Esophagus (tissue), 2 donors: ENCODE measurements around the gene VASP. TPM values are rescaled to one million over a fixed set of nuclear protein-coding genes. Genes with fewer than 3 reads are reported as not detected.

Experiments used
- H3K27ac ChIP-seq, 2 donors: one replicate each; pipeline ENCODE4 v1.5.1; 2013; ENCODE audit warnings: low read depth in 2 of 2, mild to moderate bottlenecking in 2 of 2, inconsistent platforms in 1 of 2, low read length in 1 of 2, moderate library complexity in 1 of 2
- H3K27me3 ChIP-seq, 2 donors: one replicate each; pipeline ENCODE4 v1.6.1; 2013; ENCODE audit warnings: low read length in 2 of 2, control low read depth in 1 of 2, mild to moderate bottlenecking in 1 of 2; ENCODE audit not compliant: insufficient read depth in 2 of 2, control insufficient read depth in 1 of 2
- H3K36me3 ChIP-seq, 2 donors: one replicate each; pipeline ENCODE4 v1.6.1; 2013; ENCODE audit warnings: low read length in 1 of 2; ENCODE audit not compliant: control insufficient read depth in 2 of 2, insufficient read depth in 2 of 2
- H3K4me1 ChIP-seq, 2 donors: one replicate each; pipeline ENCODE4 v1.6.1; 2013; ENCODE audit warnings: low read length in 1 of 2; ENCODE audit not compliant: control insufficient read depth in 2 of 2, insufficient read depth in 2 of 2
- H3K4me3 ChIP-seq, 2 donors: one replicate each; pipeline ENCODE4 v1.5.1; 2013; ENCODE audit warnings: low read length in 2 of 2, mild to moderate bottlenecking in 2 of 2, low read depth in 1 of 2, moderate library complexity in 1 of 2
- H3K9me3 ChIP-seq, 2 donors: one replicate each; pipeline ENCODE4 v1.6.1; 2013; ENCODE audit warnings: mild to moderate bottlenecking in 2 of 2, low read depth in 1 of 2, low read length in 1 of 2, moderate library complexity in 1 of 2; ENCODE audit not compliant: control insufficient read depth in 2 of 2, insufficient read depth in 1 of 2
- WGBS, 2 donors: extraction: QIAGEN DNeasy Blood & Tissue Kit; methylation state at CpG; one replicate each; pipeline ENCODE4 v1.1.7; 2013; 5-methylcytosine and 5-hydroxymethylcytosine counted together
- polyA plus RNA-seq, 2 donors: library from polyadenylated mRNA; stranded (reverse); fragments of 200-250 nt; gene quantifications; one replicate each; pipeline ENCODE4 v1.2.3, GENCODE V29; 2013
- donor health status: healthy with polysubstance abuse.
- donor health status: Bipolar disorder and iron deficiency.

Gene VASP
- polyA plus RNA-seq, 2 donors = 35.5 to 36.5 TPM

DNA sequence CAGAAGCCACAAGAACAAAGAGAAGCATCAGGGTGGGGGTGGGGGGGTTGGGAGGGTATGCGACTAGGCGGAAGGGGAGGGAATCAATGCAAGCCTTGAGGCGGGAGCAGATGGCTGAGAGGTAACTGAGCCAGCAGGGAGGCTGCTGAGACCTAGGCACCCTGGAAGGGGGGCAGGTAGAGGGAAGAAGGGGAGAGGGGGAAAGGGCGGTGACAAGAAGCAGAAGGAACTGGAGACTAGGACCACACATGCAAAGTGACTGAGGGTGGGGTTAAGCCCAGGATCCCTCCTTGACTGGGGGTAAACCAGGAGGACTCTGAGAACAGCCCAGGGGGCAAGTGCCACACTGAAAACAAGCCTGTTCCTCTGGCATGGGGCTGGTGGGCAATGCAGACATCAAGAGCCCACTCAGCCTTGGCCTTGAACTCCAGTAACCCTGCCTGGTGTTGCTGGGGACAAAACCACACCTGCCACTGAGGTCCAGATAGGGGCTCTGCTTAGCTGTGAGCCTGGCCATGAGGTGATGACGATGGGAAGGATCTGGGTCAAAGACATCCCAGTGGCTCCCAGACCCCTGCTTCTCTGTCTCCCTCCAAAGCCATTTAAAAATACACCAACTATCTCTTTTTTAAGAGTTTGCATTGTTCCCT, 57.0 kb downstream of the VASP start:
- H3K27ac ChIP-seq = no peak overlapping the region
- no peaks in the 10 kb centered on the region for H3K4me1 ChIP-seq
- no peaks in the 10 kb centered on the region for H3K9me3 ChIP-seq
- no peaks in the 10 kb centered on the region for H3K27me3 ChIP-seq
- H3K36me3 ChIP-seq = no peaks in the 10 kb centered on the region
- no peak overlapping the region for H3K4me3 ChIP-seq
- WGBS, 2 donors = 75 to 76% methylated on average over 5 of the region's 5 CpGs

DNA sequence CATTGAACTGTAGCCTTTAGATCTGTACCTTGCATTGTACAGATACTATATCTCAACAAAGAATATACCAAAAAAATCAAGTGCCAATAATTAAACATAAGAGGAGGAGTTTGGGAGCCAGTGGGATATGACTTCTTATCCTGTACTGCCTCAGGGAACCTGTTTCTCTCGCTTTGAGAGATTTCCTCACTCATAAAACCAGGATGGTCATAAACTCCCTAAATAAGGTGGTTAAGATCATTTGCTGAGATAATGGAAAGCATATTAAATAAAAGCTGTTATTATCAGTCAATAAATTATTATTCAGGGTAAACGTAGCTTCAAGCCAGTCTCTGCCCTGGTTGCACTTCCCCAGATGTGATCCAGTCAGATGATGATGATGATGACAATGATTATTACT, 60.3 kb downstream of the VASP start:
- H3K4me1 ChIP-seq = no peaks in the 10 kb centered on the region
- no peaks in the 10 kb centered on the region for H3K36me3 ChIP-seq
- no peak overlapping the region for H3K4me3 ChIP-seq
- no peaks in the 10 kb centered on the region for H3K27me3 ChIP-seq
- H3K9me3 ChIP-seq = no peaks in the 10 kb centered on the region
- 79 to 84% methylated on average over 2 of the region's 2 CpGs for WGBS, 2 donors
- H3K27ac ChIP-seq = no peak overlapping the region

DNA sequence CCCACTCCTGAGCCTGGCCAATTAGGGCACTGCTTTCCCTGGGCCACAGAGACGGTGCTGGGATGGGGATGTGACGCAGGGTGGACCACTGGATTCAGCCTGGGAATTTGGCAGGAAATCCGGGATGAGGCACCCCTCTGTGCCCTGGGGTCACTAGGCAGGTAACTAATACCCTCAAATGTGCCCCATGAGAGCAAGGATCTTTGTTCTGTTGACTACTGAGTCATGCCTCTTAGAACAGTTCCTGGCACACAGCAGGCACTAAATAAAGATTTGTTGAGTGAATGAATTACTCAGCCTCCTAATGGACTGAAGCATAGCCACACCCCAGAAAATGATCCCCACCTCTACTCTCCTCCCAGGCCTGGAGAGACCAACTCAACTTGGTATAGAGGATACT, 61.5 kb downstream of the VASP start:
- H3K9me3 ChIP-seq = no peaks in the 10 kb centered on the region
- H3K27me3 ChIP-seq = no peaks in the 10 kb centered on the region
- H3K4me3 ChIP-seq = no peak overlapping the region
- peak overlapping the region; percentile 69 to 85 for H3K27ac ChIP-seq
- 53 to 74% methylated on average over 3 of the region's 3 CpGs for WGBS, 2 donors
- no peaks in the 10 kb centered on the region for H3K4me1 ChIP-seq
- H3K36me3 ChIP-seq = no peaks in the 10 kb centered on the region

DNA sequence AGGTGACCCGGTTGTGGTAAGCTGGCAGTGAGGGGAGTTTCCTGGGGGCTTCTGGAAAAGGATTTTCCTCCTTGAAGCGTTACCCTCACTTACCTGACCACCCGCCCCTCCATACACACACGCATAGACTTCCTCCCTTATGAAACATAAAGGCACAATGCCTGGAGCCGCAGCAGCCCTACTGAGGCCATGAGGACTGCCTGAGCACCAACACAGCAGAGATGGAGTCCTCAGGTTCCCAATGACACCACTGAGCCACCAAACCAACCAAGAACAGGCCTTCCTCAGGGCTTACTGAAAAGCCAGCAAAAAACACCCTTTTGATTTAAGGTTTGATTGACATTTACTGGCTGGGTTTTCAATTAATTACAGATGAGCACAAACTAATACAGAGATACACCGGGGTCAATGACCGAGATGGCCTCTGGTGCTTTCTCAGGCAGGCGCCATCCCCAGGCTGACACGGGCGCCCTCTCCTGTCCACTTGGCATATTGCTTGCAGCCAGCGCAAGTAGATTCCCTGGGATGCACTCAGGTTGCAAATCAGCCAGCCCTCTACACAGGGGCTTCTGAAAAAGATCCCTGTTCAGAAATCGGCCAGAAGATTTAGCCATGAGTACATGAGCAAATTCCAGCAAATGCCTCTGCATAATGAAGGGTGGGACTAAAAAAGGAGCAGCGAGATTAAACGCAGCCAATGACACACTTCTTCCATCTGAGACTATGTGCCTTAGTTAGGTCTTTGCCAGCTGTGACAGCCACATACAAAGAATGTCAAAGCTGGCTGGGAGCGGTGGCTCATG, 62.5 kb downstream of the VASP start:
- Histone ChIP-seq H3K4me1 (no peaks in the 10 kb centered on the region), H3K4me3 (no peak overlapping the region), H3K9me3 (no peaks in the 10 kb centered on the region), H3K27ac (peak overlapping the region; percentile 66 to 75), H3K36me3 (peaks cover 0 to 3% of the 10 kb centered on the region in 2 donors), H3K27me3 (no peaks in the 10 kb centered on the region)
- whole genome bisulfite sequencing, 2 donors = 62 to 65% methylated on average over 15 of the region's 15 CpGs

DNA sequence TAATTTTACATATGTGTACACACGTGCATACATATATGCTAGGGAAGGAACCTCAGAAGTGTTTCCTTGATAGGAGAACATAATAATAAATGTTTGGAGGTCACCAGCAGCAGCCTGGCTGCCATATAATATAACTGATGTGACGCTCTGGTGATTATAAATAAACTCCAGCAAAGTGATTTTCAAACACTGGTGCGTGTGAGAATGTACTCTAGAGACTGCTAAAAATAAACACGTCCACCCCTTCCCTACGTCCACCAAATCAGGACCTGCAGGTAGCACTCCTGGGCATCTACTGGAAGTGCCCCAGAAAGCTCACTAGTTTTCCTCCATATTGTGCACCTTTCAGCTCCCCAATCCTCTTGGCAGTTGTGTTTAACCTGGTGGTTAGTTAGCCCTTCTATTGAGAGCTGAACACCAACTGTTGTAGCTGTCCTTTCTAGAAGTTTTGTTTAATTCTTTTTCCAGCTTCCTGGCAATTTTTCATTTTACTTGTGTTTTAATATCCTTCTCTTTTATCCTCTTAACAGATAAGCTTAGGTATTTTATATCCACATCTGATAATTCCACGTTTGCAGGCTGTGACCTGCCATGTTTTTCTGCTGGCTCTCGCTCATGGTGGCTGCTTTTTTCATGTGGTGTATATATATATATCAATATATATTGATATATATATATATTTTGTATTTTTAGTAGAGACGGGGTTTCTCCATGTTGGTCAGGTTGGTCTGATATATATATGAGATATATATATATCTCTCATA, 64.4 kb downstream of the VASP start:
- H3K27me3 ChIP-seq = no peaks in the 10 kb centered on the region
- H3K4me3 ChIP-seq = no peak overlapping the region
- H3K4me1 ChIP-seq = no peaks in the 10 kb centered on the region
- H3K27ac ChIP-seq = no peak overlapping the region
- 83 to 86% methylated on average over 8 of the region's 8 CpGs for WGBS, 2 donors
- H3K9me3 ChIP-seq = no peaks in the 10 kb centered on the region
- H3K36me3 ChIP-seq = peaks cover 0 to 3% of the 10 kb centered on the region in 2 donors

DNA sequence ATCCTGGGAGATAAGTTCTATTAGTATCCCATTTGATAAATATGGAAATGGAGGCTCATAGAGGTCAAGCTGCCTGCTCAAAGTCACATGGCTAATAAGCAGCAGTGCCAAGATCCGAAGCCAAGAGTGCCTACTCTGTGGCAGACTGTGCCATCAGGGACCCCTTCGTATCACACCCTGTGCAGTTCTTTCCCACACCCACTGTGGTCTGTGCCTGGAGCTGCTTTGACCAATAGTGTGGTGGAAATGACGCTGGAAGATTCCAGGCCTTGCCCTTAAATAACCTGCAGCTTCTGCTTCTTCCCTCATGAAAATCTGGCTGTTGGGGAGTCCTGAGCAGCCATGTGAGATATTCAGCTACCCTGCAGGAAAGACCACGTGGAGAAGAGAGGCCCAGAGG, 67.2 kb downstream of the VASP start:
- H3K36me3 ChIP-seq = peaks cover 0 to 3% of the 10 kb centered on the region in 2 donors
- H3K4me3 ChIP-seq = no peak overlapping the region
- H3K9me3 ChIP-seq = no peaks in the 10 kb centered on the region
- H3K27ac ChIP-seq = no peak overlapping the region
- 77 to 85% methylated on average over 4 of the region's 4 CpGs for WGBS, 2 donors
- no peaks in the 10 kb centered on the region for H3K4me1 ChIP-seq
- no peaks in the 10 kb centered on the region for H3K27me3 ChIP-seq

DNA sequence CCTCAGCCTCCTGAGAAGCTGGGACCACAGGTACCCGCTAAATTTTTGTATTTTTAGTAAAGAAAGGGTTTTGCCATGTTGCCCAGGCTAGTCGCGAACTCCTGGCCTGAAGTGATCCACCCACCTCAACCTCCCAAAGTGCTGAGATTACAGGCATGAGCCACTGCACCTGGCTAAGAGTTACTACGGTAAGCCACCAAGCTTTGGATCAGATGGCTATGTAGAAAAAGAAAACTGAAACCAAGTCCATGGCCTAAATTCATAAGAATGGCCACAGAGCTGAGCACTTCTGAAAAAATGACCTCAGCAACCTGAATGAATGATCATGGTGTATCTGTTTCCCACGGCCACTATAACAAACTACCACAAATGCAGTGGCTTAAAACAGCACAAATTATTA, 67.9 kb downstream of the VASP start:
- WGBS, 2 donors = 92 to 93% methylated on average over 5 of the region's 5 CpGs
- Histone ChIP-seq H3K27ac (no peak overlapping the region), H3K4me3 (no peak overlapping the region), H3K36me3 (peaks cover 0 to 3% of the 10 kb centered on the region in 2 donors), H3K27me3 (no peaks in the 10 kb centered on the region), H3K4me1 (no peaks in the 10 kb centered on the region), H3K9me3 (no peaks in the 10 kb centered on the region)

Other genes with a start within 250 kb of the VASP start
- under 1 TPM; 0.14 to 0.74 TPM for gene CKM, start 184.6 kb upstream of the VASP start, polyA plus RNA-seq
- 10 to 100 TPM; 15.0 to 24.2 TPM for gene KLC3, start 166.7 kb upstream of the VASP start, polyA plus RNA-seq
- 1 to 10 TPM; 6.1 to 8.8 TPM for gene ERCC2, start 136.9 kb upstream of the VASP start, polyA plus RNA-seq
- 100 to 1,000 TPM; 163 to 233 TPM for gene PPP1R13L, start 102.4 kb upstream of the VASP start, polyA plus RNA-seq
- 1 to 10 TPM; 6.3 to 6.8 TPM for gene POLR1G, start 100.8 kb upstream of the VASP start, polyA plus RNA-seq
- gene ERCC1, start 83.6 kb upstream of the VASP start, polyA plus RNA-seq = 10 to 100 TPM; 33.3 to 33.4 TPM
- 10 to 100 TPM in 1 of 2 donors, 1 to 10 TPM in 1; 1.1 to 13.8 TPM for gene FOSB, start 39.5 kb upstream of the VASP start, polyA plus RNA-seq
- gene RTN2, start 10.4 kb upstream of the VASP start, polyA plus RNA-seq = 1 to 10 TPM; 2.4 to 5.1 TPM
- 1 to 10 TPM; 2.3 to 2.5 TPM for gene PPM1N, start 9.0 kb upstream of the VASP start, polyA plus RNA-seq
- gene OPA3, start 77.3 kb downstream of the VASP start, polyA plus RNA-seq = 1 to 10 TPM; 4.0 to 4.6 TPM
- gene GPR4, start 94.7 kb downstream of the VASP start, polyA plus RNA-seq = under 1 TPM; 0.83 to 0.85 TPM
- 10 to 100 TPM; 55.3 to 56.5 TPM for gene EML2, start 131.9 kb downstream of the VASP start, polyA plus RNA-seq
- 1 to 10 TPM in 1 of 2 donors, under 1 TPM in 1; 0.62 to 2.1 TPM for gene GIPR, start 160.7 kb downstream of the VASP start, polyA plus RNA-seq
- 100 to 1,000 TPM; 291 to 376 TPM for gene SNRPD2, start 184.5 kb downstream of the VASP start, polyA plus RNA-seq
- gene QPCTL, start 185.2 kb downstream of the VASP start, polyA plus RNA-seq = 1 to 10 TPM; 3.9 to 6.8 TPM
- gene FBXO46, start 223.4 kb downstream of the VASP start, polyA plus RNA-seq = 10 to 100 TPM; 13.9 TPM
- not detected for gene MEIOSIN, start 226.0 kb downstream of the VASP start, polyA plus RNA-seq